Sigmoid colon (tissue), 4 donors: ENCODE results near the gene MYO7A.

Experiments
- EP300 ChIP-seq, 4 donors: sonication (generic); formaldehyde crosslinking; IDR thresholded peaks; one replicate each; pipeline ENCODE4 v1.6.1; 2017; ENCODE audit warnings: antibody characterized with exemption in 4 of 4
- POLR2A ChIP-seq, 2 donors: fragments of 450-650 bp; IDR thresholded peaks; one replicate each; pipeline ENCODE4 v1.6.1; 2016; ENCODE audit warnings: antibody characterized with exemption in 2 of 2, mild to moderate bottlenecking in 2 of 2, moderate library complexity in 2 of 2
- POLR2AphosphoS5 ChIP-seq, 4 donors: sonication (generic); formaldehyde crosslinking; IDR thresholded peaks; one replicate each; pipeline ENCODE4 v1.6.1; 2017; ENCODE audit warnings: antibody characterized with exemption in 4 of 4
- TF ChIP-seq, protein P1 (sequence below), 4 experiments: fragments of 450-650 bp in 3 of 4; fragments of 200-600 bp in 1 of 4; IDR thresholded peaks; one replicate each; pipeline ENCODE4 v1.5.1; 2016 to 2019; ENCODE audit warnings: antibody characterized with exemption in 4 of 4, mild to moderate bottlenecking in 3 of 4, moderate library complexity in 2 of 4

DNA sequence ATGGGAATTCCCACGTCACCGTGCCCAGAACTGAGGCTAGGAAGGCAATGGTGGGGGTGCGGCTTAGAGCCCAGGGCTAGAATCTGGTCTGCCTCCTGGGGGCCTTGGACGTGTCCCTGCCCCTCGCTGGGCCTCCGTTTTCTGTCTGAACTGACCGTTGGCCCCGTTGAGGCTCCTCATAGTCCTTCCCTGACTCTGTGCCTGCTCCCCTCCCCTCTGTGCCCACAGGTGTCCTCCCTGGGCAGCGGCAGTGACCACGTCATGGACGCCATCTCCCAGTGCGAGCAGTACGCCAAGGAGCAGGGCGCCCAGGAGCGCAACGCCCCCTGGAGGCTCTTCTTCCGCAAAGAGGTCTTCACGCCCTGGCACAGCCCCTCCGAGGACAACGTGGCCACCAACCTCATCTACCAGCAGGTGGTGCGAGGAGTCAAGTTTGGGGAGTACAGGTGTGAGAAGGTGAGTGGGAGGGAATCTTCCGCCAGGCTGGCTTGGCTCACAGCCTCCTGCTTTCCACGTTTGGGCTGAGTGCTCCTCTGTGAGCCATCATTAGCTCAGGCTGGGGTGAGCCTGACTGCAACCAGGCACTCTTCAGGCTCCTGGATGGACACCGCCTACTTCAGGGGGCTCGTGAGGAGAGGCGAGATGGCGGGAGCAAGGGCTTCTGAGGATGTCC lies 63.9 kb downstream of the MYO7A start:
- TF ChIP-seq, protein P1, sequence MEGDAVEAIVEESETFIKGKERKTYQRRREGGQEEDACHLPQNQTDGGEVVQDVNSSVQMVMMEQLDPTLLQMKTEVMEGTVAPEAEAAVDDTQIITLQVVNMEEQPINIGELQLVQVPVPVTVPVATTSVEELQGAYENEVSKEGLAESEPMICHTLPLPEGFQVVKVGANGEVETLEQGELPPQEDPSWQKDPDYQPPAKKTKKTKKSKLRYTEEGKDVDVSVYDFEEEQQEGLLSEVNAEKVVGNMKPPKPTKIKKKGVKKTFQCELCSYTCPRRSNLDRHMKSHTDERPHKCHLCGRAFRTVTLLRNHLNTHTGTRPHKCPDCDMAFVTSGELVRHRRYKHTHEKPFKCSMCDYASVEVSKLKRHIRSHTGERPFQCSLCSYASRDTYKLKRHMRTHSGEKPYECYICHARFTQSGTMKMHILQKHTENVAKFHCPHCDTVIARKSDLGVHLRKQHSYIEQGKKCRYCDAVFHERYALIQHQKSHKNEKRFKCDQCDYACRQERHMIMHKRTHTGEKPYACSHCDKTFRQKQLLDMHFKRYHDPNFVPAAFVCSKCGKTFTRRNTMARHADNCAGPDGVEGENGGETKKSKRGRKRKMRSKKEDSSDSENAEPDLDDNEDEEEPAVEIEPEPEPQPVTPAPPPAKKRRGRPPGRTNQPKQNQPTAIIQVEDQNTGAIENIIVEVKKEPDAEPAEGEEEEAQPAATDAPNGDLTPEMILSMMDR (IDR thresholded peaks at IDR 0.05): peak in 1 of 4 experiments; percentile 55
- no peak for TF ChIP-seq EP300 (IDR thresholded peaks at IDR 0.05)
- TF ChIP-seq POLR2A (IDR thresholded peaks at IDR 0.05): no peak
- no peak for TF ChIP-seq POLR2AphosphoS5 (IDR thresholded peaks at IDR 0.05)
